K562 (cell line): Measurements from ENCODE around the gene LRP10. TPM values are rescaled to one million over a fixed set of nuclear protein-coding genes. Genes with fewer than 3 reads are reported as not detected.

Experiments
- ATAC-seq: fragments of 200-7000 bp; cut with Tn5 transposase; 3 replicates; pipeline ENCODE4 v1.9.1; 2020; ENCODE audit warnings: moderate library complexity
- BruUV-seq: library from RNA; stranded (reverse); fragments of 400-500 nt; replicated peaks from 2 replicates; lab custom pipeline; 2021; lab: Mats Ljungman, UMichigan
- CTCF ChIA-PET: fragments of 300-600 bp; formaldehyde crosslinking; extraction: SDS; loops from one replicate; lab custom pipeline; 2021; ENCODE audit warnings: low intra/inter-chr PET ratio; lab: Yijun Ruan, JAX
- POLR2A ChIA-PET: fragments of 300-600, 350-650 bp; sonication (Branson Sonifier 250); formaldehyde crosslinking; extraction: SDS; loops from one replicate; lab custom pipeline; 2021; ENCODE audit warnings: antibody characterized with exemption, inconsistent platforms; lab: Yijun Ruan, JAX
- DNase-seq, 4 experiments: peaks; one replicate each; pipeline versions ENCODE4 v3.0.0 to v3.0.0-alpha.2; 2011 to 2018; ENCODE audit warnings: low spot score in 3 of 4, mixed read lengths in 3 of 4; ENCODE audit errors: extremely low read depth in 1 of 4
- FAIRE-seq: peaks from 2 replicates; lab custom pipeline; 2011; peaks lifted over from hg19 to GRCh38; lab: Jason Lieb, UNC
- H2AFZ ChIP-seq: 2 replicates; pipeline ENCODE4 v1.6.0; 2011; ENCODE audit warnings: low read depth, low read length, control low read depth, inconsistent platforms
- H3K27ac ChIP-seq: fragments of 200-600 bp; 3 replicates; pipeline ENCODE4 v1.8.0; 2011; ENCODE audit warnings: low read depth, mild to moderate bottlenecking, control low read depth, inconsistent platforms, low read length, moderate library complexity, mixed read lengths; ENCODE audit errors: extremely low read depth
- H3K27me3 ChIP-seq, 2 experiments: fragments of 300-600 bp in 1 of 2; 2 replicates in 1 of 2; 3 replicates in 1 of 2; pipeline versions ENCODE4 v1.6.0 to v1.8.0; 2011; ENCODE audit warnings: inconsistent platforms in 2 of 2, low read length in 2 of 2, mild to moderate bottlenecking in 1 of 2, mixed read lengths in 1 of 2, moderate library complexity in 1 of 2; ENCODE audit not compliant: control insufficient read depth in 2 of 2, insufficient read depth in 2 of 2
- H3K36me3 ChIP-seq: fragments of 300-600 bp; 3 replicates; pipeline ENCODE4 v1.8.0; 2011; ENCODE audit warnings: mild to moderate bottlenecking, low read length, inconsistent platforms; ENCODE audit not compliant: control insufficient read depth, insufficient read depth
- H3K4me1 ChIP-seq, 2 experiments: fragments of 200-600 bp in 1 of 2; replicated peaks in 1 of 2; 2 replicates in 1 of 2; 3 replicates in 1 of 2; pipeline versions ENCODE4 v1.5.1 to v1.8.0; 2011; ENCODE audit warnings: inconsistent platforms in 2 of 2, low read length in 2 of 2, mild to moderate bottlenecking in 1 of 2, mixed read lengths in 1 of 2, moderate library complexity in 1 of 2; ENCODE audit not compliant: control insufficient read depth in 2 of 2, insufficient read depth in 2 of 2
- H3K4me2 ChIP-seq: 2 replicates; pipeline ENCODE4 v1.6.1; 2011; ENCODE audit warnings: low read length, control low read depth, inconsistent platforms, mixed read lengths; ENCODE audit not compliant: insufficient read depth
- H3K4me3 ChIP-seq: fragments of 200-600 bp; sonication (generic), shearing (Covaris generic); 2 replicates; pipeline ENCODE4 v1.5.1; 2016; ENCODE audit warnings: control low read depth, inconsistent platforms
- H3K79me2 ChIP-seq: fragments of 200-600 bp; 3 replicates; pipeline ENCODE4 v1.8.0; 2011; ENCODE audit warnings: low read length, inconsistent platforms; ENCODE audit not compliant: control insufficient read depth, insufficient read depth
- H3K9ac ChIP-seq, 2 experiments: 2 replicates each; pipeline versions ENCODE4 v1.6.0 to v1.6.1; 2011; ENCODE audit warnings: low read depth in 2 of 2, low read length in 2 of 2, control low read depth in 1 of 2, inconsistent platforms in 1 of 2, mild to moderate bottlenecking in 1 of 2, mixed read lengths in 1 of 2; ENCODE audit not compliant: insufficient read depth in 1 of 2
- H3K9me1 ChIP-seq: one replicate; pipeline ENCODE4 v1.6.0; 2011; ENCODE audit warnings: inconsistent platforms, mild to moderate bottlenecking, low read length, moderate library complexity; ENCODE audit not compliant: control insufficient read depth, insufficient read depth
- H3K9me3 ChIP-seq: replicated peaks from 2 replicates; pipeline ENCODE4 v1.5.1; 2011; ENCODE audit warnings: low read depth, low read length, inconsistent platforms; ENCODE audit not compliant: control insufficient read depth, insufficient read depth
- H4K20me1 ChIP-seq: replicated peaks from 2 replicates; pipeline ENCODE4 v1.6.1; 2011; ENCODE audit warnings: low read length, inconsistent platforms, mixed read lengths; ENCODE audit not compliant: control insufficient read depth, insufficient read depth
- CHD4 ChIP-seq: fragments of 200-600 bp; sonication (generic); IDR thresholded peaks from 3 replicates; pipeline ENCODE4 v1.6.1; 2012; ENCODE audit warnings: low read depth, mild to moderate bottlenecking, mixed read lengths, low read length, inconsistent platforms; ENCODE audit not compliant: insufficient read depth, insufficient replicate concordance, poor library complexity, severe bottlenecking
- CHD7 ChIP-seq: fragments of 200-600 bp; sonication (generic); IDR thresholded peaks from one replicate; pipeline ENCODE4 v1.6.1; 2012; ENCODE audit warnings: mild to moderate bottlenecking, low read depth, low read length, inconsistent platforms
- FOXA1 ChIP-seq: fragments of 450-650 bp; IDR thresholded peaks from 2 replicates; pipeline ENCODE4 v1.6.1; 2016; ENCODE audit warnings: mild to moderate bottlenecking, borderline replicate concordance
- GTF2B ChIP-seq: IDR thresholded peaks from 2 replicates; pipeline ENCODE4 v1.6.1; 2011; ENCODE audit not compliant: insufficient read length; ENCODE audit errors: extremely low read depth
- ZBTB1 ChIP-seq: sonication (generic); formaldehyde crosslinking; IDR thresholded peaks from 2 replicates; pipeline ENCODE4 v1.8.1; 2023; ENCODE audit warnings: missing genetic modification reagents, low read depth, mild to moderate bottlenecking, borderline replicate concordance
- ZNF408 ChIP-seq: fragments of 250-450 bp; sonication (Bioruptor Pico); IDR thresholded peaks from 2 replicates; pipeline ENCODE4 v1.4.0; 2020; ENCODE audit warnings: low read depth, mild to moderate bottlenecking, moderate library complexity
- ZNF583 ChIP-seq: fragments of 250-450 bp; sonication (Bioruptor Pico); IDR thresholded peaks from 2 replicates; pipeline ENCODE4 v1.4.0; 2020
- WGBS: fragments of 100-300 bp; shearing (Covaris generic); methylation state at CpG from one replicate; pipeline ENCODE4 v1.1.6; 2016; ENCODE audit warnings: low coverage, mixed read lengths; ENCODE audit not compliant: insufficient coverage; ENCODE audit errors: missing lambda C conversion rate; 5-methylcytosine and 5-hydroxymethylcytosine counted together
- in situ Hi-C: fragments of 300-500 bp; cut with MboI; formaldehyde crosslinking; loops from 4 replicates; pipeline ENCODE4 v1.15.0; 2018; ENCODE audit warnings: inconsistent platforms, mixed read lengths
- intact Hi-C: fragments of 100-400 bp; cut with micrococcal nuclease; formaldehyde crosslinking; loops from 2 replicates; pipeline ENCODE4 v1.14.2; 2022
- polyA plus RNA-seq, 8 experiments: library from polyadenylated mRNA; depleted of rRNA in 4 of 8; stranded (reverse) in 5 of 8; unstranded in 3 of 8; fragments of >200 nt; fragmentation: Nextera tagmentation in 2 of 8; fragmentation: Illumina TruSeq in 1 of 8; extraction: Ambion mirVana in 2 of 8; extraction: Trizol in 1 of 8; gene quantifications; 2 replicates each; pipeline versions ENCODE4 v1.2.1 to v1.2.3, GENCODE V29; 2011 to 2014; ENCODE audit warnings: inconsistent platforms in 1 of 8, missing spikeins in 1 of 8
- total RNA-seq, 7 experiments: library from RNA; depleted of rRNA in 6 of 7; stranded (reverse); fragments of >200 nt in 6 of 7; fragmentation: Illumina TruSeq in 2 of 7; extraction: Trizol in 2 of 7; gene quantifications; 2 replicates each; pipeline versions ENCODE4 v1.2.1 to v1.2.3, GENCODE V29; 2011 to 2021; ENCODE audit warnings: low replicate concordance in 1 of 7

LRP10 gene
- total and polyA plus RNA-seq, 9 of the 15 experiments (the other 6 are each of a cell fraction or from before 2014, with no cell fraction given) = 1.3 to 45.5 (median 10.9) TPM

GRCh38 chr14:22852940-22853767 is 18.4 kb upstream of the LRP10 start:
- no peaks in the 10 kb centered on the region for H4K20me1 ChIP-seq
- peak overlapping the region; percentile 90 for H3K9ac ChIP-seq
- H3K9me3 ChIP-seq = no peaks in the 10 kb centered on the region; the same call in 1 of the 2 replicates
- peaks cover under 1 to 23% of the 10 kb centered on the region in 2 experiments; a peak in 3 of 5 replicates for H3K4me1 ChIP-seq
- intact Hi-C loops (loop anchor here (1.0 to 2.0 kb wide), 8 partner anchors 31 to 475 kb away; no protein-coding TSS in a partner anchor), in situ Hi-C loops (no loop called here)
- ATAC-seq (peak; percentile 95), DNase-seq (peak; percentile 81 to 88 (median 86)), FAIRE-seq (peak; percentile 92)
- H2AFZ ChIP-seq = peak overlapping the region; percentile 100
- no peaks in the 10 kb centered on the region for H3K9me1 ChIP-seq
- peak overlapping the region; percentile 100 for H3K4me2 ChIP-seq
- POLR2A ChIA-PET = interaction anchor here (0.6 to 1.8 kb wide), 6 partner anchors 23 to 412 kb away, joined by 3 to 5 read pairs (median 4); partner anchors contain the start of gene MRPL52
- no peaks in the 10 kb centered on the region for H3K27me3 ChIP-seq
- H3K4me3 ChIP-seq = peak overlapping the region; percentile 47
- no TSS peak for BruUV-seq
- WGBS = 2% methylated on average over 20 of the region's 20 CpGs
- CTCF ChIA-PET = interaction anchor here (0.7 to 4.3 kb wide), 15 partner anchors 21 to 475 kb away, joined by 3 to 68 read pairs (median 8); no protein-coding TSS in a partner anchor
- H3K27ac ChIP-seq = peak overlapping the region; percentile 86
- no peaks in the 10 kb centered on the region for H3K79me2 ChIP-seq
- no peaks in the 10 kb centered on the region for H3K36me3 ChIP-seq
- peak; percentile 37 for TF ChIP-seq CHD4
- no peak for TF ChIP-seq ZNF408 (CRISPR knock-in tag)
- no peak for TF ChIP-seq GTF2B
- no peak for TF ChIP-seq CHD7
- no peak for TF ChIP-seq ZBTB1 (CRISPR knock-in tag)
- TF ChIP-seq FOXA1 = no peak
- peak; percentile 57; the same call in 1 of the 2 replicates for TF ChIP-seq ZNF583 (CRISPR knock-in tag)
